Lower lobe of right lung (tissue), 2 donors: ENCODE measurements around the gene LSAMP. TPM values are rescaled to one million over a fixed set of nuclear protein-coding genes. Genes with fewer than 3 reads are reported as not detected.

Experiments used
- ATAC-seq, 2 donors: fragments of 200-7000 bp; cut with Tn5 transposase; one replicate each; pipeline ENCODE4 v1.9.1; 2020 to 2022; ENCODE audit warnings: mild to moderate bottlenecking in 2 of 2, moderate library complexity in 2 of 2
- DNase-seq: peaks from one replicate; pipeline ENCODE4 v3.0.0-alpha.2; 2020
- H3K27ac ChIP-seq: fragments of 200-600 bp; one replicate; pipeline ENCODE4 v1.8.0; 2022
- H3K27me3 ChIP-seq: fragments of 200-600 bp; one replicate; pipeline ENCODE4 v1.8.0; 2022; ENCODE audit warnings: low read depth
- H3K36me3 ChIP-seq: fragments of 200-600 bp; one replicate; pipeline ENCODE4 v1.8.0; 2022; ENCODE audit warnings: mild to moderate bottlenecking
- H3K4me1 ChIP-seq: fragments of 200-600 bp; one replicate; pipeline ENCODE4 v1.8.0; 2022
- H3K4me3 ChIP-seq: fragments of 200-600 bp; one replicate; pipeline ENCODE4 v1.8.0; 2022; ENCODE audit warnings: mild to moderate bottlenecking
- H3K9me3 ChIP-seq: fragments of 200-600 bp; one replicate; pipeline ENCODE4 v1.8.0; 2022
- intact Hi-C: fragments of 100-400 bp; cut with DNase I; formaldehyde crosslinking; loops from one replicate; pipeline ENCODE4 v1.11.0; 2022
- total RNA-seq: library from RNA; stranded (reverse); fragmentation: NEBNext Ultra II Directional; extraction: Animal tissue kit (Norgen Biotek cat#: 25700); gene quantifications from one replicate; pipeline ENCODE4 v1.2.1, GENCODE V29; 2021
- TF ChIP-seq, protein P1 (sequence below): fragments of 200-600 bp; IDR thresholded peaks from one replicate; pipeline ENCODE4 v1.8.0; 2022; ENCODE audit warnings: antibody characterized with exemption, mild to moderate bottlenecking
- donor health status: DM: no; HTN: yes; CAD: no; lungs with severe emphysema.

LSAMP gene
- total RNA-seq, 1 donor from 2014 or later: 20.1 TPM

DNA sequence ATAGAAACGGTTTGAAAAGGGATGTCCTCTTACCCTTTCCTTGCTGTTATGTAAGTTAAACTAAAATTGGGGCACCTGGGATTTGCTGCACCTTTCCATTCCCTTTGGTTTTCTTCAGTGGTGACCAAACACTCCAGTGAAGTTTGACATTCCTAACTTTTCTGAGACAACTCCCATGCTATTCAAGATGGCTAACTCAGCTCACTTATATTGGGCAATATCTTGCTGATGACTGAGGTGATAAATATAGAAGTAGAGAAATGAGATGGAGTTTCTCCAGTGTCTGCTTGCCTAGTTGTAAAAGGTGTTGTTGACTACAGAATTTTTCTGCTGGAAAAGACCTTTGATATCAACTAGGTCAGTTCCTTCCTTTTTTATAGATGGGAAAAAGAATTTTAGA is 530.2 kb downstream of the LSAMP start:
- ATAC-seq (no peak), DNase-seq (no peak)
- Histone ChIP-seq H3K36me3 (no peaks in the 10 kb centered on the region), H3K4me1 (no peaks in the 10 kb centered on the region), H3K9me3 (no peaks in the 10 kb centered on the region), H3K4me3 (no peak overlapping the region), H3K27ac (no peak overlapping the region), H3K27me3 (no peaks in the 10 kb centered on the region)
- intact Hi-C loops: no loop called here
- TF ChIP-seq, protein P1, sequence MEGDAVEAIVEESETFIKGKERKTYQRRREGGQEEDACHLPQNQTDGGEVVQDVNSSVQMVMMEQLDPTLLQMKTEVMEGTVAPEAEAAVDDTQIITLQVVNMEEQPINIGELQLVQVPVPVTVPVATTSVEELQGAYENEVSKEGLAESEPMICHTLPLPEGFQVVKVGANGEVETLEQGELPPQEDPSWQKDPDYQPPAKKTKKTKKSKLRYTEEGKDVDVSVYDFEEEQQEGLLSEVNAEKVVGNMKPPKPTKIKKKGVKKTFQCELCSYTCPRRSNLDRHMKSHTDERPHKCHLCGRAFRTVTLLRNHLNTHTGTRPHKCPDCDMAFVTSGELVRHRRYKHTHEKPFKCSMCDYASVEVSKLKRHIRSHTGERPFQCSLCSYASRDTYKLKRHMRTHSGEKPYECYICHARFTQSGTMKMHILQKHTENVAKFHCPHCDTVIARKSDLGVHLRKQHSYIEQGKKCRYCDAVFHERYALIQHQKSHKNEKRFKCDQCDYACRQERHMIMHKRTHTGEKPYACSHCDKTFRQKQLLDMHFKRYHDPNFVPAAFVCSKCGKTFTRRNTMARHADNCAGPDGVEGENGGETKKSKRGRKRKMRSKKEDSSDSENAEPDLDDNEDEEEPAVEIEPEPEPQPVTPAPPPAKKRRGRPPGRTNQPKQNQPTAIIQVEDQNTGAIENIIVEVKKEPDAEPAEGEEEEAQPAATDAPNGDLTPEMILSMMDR: no peak

DNA sequence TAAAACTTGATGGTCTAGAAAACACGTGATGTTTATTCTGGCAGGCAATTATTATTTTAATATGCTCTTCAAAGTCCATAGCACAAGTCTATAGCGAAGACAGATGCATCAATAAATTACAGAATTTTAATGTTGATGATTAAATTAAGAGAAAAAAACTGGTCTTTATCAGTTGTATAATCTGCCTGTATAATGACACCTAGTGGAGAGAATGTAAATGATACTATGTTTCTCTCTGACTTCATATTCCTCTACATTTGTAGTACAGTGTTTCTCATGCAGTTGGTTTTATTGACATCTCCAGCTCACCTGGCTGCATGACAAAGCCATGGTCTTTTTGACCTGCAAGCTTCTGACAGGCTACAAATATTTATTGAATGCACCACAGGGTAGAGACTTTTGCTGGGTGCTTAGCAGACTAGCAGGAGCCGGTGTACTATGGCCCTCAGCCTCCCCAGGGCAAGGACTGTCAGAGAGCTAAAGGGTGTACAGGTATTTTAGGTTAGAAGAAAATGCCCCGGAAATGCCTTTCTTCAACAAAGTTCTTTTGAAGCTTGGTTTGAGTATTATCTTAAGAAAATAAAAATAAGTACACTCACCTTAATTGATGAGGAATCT is 532.1 kb downstream of the LSAMP start:
- intact Hi-C loops: no loop called here

DNA sequence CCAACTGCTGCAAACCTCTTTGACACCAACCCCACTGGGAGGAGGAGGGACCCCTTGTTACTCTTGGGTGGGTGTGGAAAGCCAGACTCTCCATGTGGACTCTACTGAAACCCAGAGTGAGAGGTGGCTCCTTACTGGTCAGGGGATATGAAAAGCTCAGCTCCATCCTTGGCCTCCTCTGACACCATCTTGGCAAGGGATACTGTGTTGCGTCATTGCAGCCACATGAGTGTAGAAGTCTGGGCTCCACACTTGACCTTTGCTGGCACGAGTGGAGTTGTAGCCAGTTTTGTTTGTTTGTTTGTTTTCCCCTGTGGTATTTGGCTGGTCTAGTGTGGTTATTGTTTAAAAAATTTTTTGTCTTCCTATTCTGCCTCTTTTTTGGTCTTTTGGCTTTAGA is 532.9 kb downstream of the LSAMP start:
- Histone ChIP-seq H3K36me3 (no peaks in the 10 kb centered on the region), H3K4me3 (no peak overlapping the region), H3K27me3 (no peaks in the 10 kb centered on the region), H3K4me1 (no peaks in the 10 kb centered on the region), H3K9me3 (no peaks in the 10 kb centered on the region), H3K27ac (no peak overlapping the region)
- TF ChIP-seq, protein P1: no peak
- ATAC-seq: peak; percentile 48 to 52
- intact Hi-C loops: no loop called here
- no peak for DNase-seq

More for the DNA sequence above, 532.1 kb downstream of the LSAMP start:
- TF ChIP-seq, protein P1: no peak
- ATAC-seq (no peak), DNase-seq (no peak)
- H3K9me3 ChIP-seq: no peaks in the 10 kb centered on the region
- H3K4me1 ChIP-seq: no peaks in the 10 kb centered on the region
- no peaks in the 10 kb centered on the region for H3K36me3 ChIP-seq
- no peak overlapping the region for H3K27ac ChIP-seq
- no peak overlapping the region for H3K4me3 ChIP-seq
- H3K27me3 ChIP-seq: no peaks in the 10 kb centered on the region

DNA sequence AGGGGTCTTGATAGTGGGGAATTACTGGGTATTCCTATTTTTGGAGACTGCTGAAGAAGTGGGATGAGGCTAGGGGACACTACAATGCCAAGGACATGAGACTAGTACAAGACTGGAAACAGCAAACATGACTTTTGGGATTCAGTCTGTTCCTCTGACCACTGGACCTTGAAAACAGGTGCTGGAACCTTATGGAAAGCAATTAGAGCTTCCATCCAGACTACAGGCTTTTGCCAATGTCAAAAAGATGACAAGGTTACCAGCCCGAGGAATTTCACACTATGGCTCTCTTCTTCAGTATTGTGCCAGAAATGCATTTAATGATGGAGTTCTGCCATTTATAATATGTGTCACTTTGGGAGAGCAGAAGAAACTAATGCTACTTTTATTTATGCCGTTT is 539.4 kb downstream of the LSAMP start:
- no peak overlapping the region for H3K27ac ChIP-seq
- DNase-seq (no peak), ATAC-seq (no peak)
- intact Hi-C loops: no loop called here
- no peaks in the 10 kb centered on the region for H3K9me3 ChIP-seq
- no peaks in the 10 kb centered on the region for H3K36me3 ChIP-seq
- TF ChIP-seq, protein P1: no peak
- H3K27me3 ChIP-seq: no peaks in the 10 kb centered on the region
- H3K4me1 ChIP-seq: no peaks in the 10 kb centered on the region
- no peak overlapping the region for H3K4me3 ChIP-seq

DNA sequence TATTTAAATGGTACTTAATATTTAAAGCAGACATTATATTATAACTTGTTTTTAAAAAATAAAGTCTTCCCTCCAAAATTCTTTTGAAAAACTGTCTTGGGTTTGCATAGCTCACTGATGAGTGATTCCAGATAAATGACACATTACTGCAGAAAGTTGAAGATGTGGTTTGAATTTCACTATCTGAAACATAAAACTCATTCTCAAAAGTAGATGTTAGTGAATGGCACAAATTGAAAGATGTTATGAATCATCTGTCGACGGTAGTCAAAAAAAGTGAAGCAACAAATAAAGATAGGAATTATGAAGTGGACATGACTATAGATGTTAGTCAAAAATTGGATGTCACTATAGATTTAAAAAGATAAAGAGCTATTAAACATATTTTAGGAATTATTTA is 541.4 kb downstream of the LSAMP start:
- TF ChIP-seq, protein P1: no peak
- no peaks in the 10 kb centered on the region for H3K9me3 ChIP-seq
- no peaks in the 10 kb centered on the region for H3K36me3 ChIP-seq
- H3K27me3 ChIP-seq: no peaks in the 10 kb centered on the region
- no peak overlapping the region for H3K4me3 ChIP-seq
- no peak for ATAC-seq
- intact Hi-C loops: no loop called here
- H3K27ac ChIP-seq: no peak overlapping the region
- H3K4me1 ChIP-seq: no peaks in the 10 kb centered on the region
- no peak for DNase-seq

DNA sequence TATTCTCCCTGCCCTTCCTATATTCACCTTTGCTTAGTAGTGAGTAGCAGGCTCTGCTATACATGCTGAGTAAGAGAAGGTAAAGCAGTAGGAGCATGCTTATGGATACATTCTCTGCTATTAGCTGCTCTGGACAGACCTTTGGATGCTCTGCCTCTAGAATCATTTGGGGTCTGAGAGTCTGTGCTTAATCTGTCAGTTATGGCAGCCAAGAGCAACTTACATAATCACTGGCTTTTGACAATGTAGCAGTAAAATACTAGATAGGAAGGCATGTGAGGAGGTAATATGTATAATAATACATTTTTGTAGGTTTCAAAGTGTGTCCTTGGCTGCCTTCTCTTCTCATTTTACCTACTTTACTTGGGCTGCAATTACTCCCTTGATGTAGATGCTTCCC is 544.3 kb downstream of the LSAMP start:
- Histone ChIP-seq H3K9me3 (no peaks in the 10 kb centered on the region), H3K27ac (no peak overlapping the region), H3K36me3 (no peaks in the 10 kb centered on the region), H3K4me3 (no peak overlapping the region), H3K27me3 (no peaks in the 10 kb centered on the region), H3K4me1 (no peaks in the 10 kb centered on the region)
- DNase-seq (no peak), ATAC-seq (no peak)
- intact Hi-C loops: no loop called here
- TF ChIP-seq, protein P1: no peak
